Globus pallidus (tissue), 1 donor: ENCODE data around the gene LRRTM4.
"Not testable (repeated sequence)": the region's sequence is repeated elsewhere in the genome, so short reads cannot be mapped to it uniquely, and the experiment has no call there.

Source experiments
- DNase-seq: peaks from one replicate; pipeline ENCODE4 v3.0.0-alpha.2; 2015; ENCODE audit warnings: low spot score

Gene LRRTM4

DNA sequence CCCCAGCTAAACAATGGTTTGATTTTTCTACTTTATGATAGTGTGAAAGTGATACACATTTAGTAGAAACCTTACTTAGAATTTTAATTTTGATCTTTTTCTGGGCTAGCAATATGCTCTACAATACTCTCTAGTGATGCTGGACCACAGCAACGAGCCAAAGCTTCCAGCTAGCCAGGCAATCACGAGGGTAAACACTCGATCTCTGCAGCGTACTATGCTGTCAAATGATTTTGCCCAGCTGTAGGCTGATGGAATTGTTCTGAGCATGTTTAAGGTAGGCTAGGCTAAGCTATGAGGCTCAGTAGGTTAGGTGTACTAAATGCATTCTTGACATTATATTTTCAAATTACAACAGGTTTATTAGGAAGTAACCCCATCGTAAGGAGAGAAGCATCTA, 207.5 kb downstream of the LRRTM4 start:
- peak; percentile 6 for DNase-seq

- DNase-seq, result no peak
Measured at GRCh38 chr2:77310416-77310815, 211.8 kb downstream of the LRRTM4 start.

- no peak for DNase-seq
Measured at GRCh38 chr2:77309725-77310124, 212.5 kb downstream of the LRRTM4 start.

- DNase-seq, result no peak
Measured at GRCh38 chr2:77301441-77301840, 220.7 kb downstream of the LRRTM4 start.

DNA sequence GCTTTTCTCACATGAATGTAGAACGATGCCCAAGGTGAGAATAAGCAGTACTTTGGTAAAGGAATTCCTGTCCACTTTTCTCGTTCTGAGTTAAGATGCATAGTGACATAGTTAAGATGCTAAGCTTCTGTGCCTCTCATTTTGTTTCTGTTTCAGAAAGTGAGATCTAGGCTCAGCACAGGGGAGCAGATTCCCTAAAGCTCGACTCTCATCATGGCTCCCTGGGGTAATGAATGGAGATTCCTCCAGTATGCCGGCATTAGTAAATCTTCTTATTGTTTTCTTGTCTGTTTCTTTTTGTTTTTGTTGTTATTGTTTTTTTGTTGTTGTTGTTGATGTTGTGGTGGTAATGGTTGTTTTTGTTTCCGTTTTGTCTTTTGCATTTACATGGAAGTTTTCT, 225.4 kb downstream of the LRRTM4 start:
- DNase-seq, result no peak

DNA sequence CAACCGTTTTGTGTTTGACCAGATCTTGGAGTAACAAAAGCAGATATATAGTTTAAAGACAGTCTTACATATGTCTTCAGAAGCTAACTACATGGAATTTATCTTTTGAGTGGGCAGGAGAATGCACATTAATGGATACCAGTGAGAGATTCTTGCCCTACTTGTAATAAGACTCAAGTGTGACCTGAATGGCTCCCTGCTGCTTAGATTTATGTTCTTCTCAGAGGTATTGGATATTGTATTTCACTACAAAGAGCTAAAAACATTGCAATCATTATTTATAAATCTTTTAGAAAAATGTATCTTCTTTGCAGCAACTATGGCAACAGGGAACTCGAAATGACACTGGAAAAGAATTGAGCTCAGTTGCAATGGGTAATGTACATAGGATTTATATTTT, 227.7 kb downstream of the LRRTM4 start:
- no peak for DNase-seq

GRCh38 chr2:77284353-77284752, 237.8 kb downstream of the LRRTM4 start:
- DNase-seq, result no peak

DNA sequence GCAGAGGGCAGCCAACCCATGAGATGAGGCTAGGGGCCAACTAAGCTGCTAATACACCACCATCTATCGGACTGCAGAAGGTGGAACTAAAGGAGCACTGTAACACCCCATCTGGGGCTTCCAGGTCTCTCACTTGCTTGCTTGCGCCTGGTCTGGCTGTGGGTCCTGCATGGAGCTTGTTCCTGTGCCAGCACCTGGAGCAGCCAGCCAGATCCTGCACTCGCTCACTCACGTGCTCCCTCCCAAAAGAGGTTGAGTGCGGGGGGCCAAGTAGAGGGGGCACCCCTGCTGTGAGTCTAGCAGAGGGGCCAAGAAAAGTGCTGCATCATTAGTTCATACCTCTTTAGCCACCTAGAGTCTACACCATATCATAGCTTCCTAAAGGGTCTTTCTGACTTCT, 250.9 kb downstream of the LRRTM4 start:
- no peak for DNase-seq

GRCh38 chr2:77270433-77270832, 251.7 kb downstream of the LRRTM4 start:
- DNase-seq, result no peak

- no peak for DNase-seq
Measured at GRCh38 chr2:77268626-77269025, 253.6 kb downstream of the LRRTM4 start.

GRCh38 chr2:77232909-77233425, 289.2 kb downstream of the LRRTM4 start:
- DNase-seq, result no peak

- DNase-seq, result no peak
Measured at GRCh38 chr2:77228391-77228790, 293.8 kb downstream of the LRRTM4 start.

DNA sequence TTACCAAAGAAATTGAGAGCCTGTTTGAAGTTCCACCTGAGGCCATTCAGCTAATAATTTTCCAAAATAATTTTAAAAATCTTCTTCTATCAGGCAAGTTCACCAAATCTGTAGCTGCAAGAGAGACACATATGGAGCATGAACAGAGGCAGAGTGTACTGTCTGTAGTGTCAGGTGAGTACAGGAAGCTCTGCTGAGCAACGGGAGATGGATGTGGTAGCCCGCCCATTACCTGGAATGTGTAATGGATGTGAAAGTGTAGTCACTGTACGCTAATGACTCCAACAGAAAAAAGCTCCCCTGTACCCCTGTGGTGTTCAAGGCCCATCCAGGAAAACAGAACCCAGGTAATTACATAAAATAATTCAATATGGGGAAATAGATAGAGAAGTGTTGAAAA, 311.5 kb downstream of the LRRTM4 start:
- DNase-seq, result no peak

DNA sequence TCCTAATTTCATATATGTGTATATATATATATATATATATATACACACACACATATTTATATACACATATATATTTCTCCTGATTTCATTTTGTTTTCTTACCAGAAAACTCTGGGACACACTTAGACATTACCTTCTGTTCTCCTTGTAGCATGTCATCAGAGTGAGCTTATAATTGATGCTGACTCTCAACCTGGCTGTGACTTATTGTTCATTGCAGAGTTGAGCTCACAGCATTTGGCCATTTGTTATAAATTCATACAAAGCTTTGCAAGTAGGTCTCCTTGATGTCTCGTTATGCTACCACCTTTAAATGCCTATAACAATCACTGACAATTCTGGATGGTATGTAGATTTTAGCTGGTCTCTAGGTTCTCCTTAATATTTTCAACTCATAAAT, 314.8 kb downstream of the LRRTM4 start:
- DNase-seq, result no peak

GRCh38 chr2:77201755-77202154, 320.4 kb downstream of the LRRTM4 start:
- DNase-seq, result no peak

DNA sequence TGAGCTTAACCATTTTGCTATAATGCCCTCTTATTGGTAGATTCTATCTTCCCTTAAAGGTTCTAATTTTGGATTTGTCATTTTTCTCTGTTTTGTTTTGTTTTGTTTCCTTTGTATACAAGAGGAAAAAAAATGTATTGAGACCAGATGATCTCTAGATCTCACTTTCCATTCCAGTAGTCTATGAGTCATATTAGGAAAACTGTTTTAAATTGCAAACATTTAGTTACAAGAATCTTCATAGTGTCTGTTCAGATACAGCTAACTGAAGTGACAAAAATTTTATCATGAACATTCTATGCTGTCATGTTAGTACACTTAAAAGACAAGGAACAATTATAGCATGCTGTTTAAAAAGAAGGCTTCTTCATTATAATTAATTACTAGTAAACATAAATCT, 322.8 kb downstream of the LRRTM4 start:
- no peak for DNase-seq

DNA sequence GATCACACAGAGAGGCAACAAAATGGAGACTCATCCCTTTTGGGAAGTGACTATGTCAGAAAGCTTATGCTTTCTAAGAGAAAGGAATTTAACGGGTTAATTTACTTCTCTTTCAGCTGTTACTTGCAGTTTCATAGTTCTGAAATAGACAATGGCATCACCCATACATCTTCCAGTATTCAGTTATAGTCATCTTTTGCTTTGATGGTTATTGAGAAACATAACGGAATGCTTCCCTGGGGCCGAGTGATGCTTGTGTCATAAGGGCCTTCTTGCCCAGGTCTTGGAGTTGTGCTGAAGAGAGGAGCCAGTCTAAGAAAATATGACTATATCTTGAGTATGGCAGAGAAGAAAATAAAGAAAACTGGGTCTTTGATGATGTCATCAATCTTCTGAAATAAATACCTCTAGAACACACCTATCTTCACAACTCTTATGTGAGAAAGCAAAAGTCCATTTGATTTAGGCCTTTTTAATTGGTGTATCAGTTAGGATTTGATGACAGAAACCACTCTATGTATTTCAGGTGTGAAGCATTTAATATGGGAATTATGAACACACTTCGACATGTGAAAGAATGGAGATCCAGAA, 328.2 kb downstream of the LRRTM4 start:
- no peak for DNase-seq

GRCh38 chr2:77192811-77193289, 329.3 kb downstream of the LRRTM4 start:
- no peak for DNase-seq

DNA sequence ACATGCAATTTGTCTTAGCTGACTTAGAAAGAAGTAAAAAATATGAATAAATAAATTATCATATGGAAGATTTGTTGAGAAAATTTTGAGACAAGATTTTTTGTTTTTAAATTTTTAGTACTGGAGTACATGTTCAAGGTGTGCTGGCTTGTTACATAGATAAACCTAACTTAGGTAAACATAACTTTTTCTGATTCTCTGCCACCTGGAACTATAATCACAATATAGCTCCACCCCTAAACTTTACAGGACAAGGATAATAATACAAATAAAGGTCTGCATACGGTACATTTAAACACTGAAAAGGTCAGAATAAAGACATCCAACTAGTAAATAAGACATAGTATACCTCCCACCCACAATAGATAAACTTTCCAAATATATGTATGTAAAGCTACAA, 330.5 kb downstream of the LRRTM4 start:
- DNase-seq, result no peak

DNA sequence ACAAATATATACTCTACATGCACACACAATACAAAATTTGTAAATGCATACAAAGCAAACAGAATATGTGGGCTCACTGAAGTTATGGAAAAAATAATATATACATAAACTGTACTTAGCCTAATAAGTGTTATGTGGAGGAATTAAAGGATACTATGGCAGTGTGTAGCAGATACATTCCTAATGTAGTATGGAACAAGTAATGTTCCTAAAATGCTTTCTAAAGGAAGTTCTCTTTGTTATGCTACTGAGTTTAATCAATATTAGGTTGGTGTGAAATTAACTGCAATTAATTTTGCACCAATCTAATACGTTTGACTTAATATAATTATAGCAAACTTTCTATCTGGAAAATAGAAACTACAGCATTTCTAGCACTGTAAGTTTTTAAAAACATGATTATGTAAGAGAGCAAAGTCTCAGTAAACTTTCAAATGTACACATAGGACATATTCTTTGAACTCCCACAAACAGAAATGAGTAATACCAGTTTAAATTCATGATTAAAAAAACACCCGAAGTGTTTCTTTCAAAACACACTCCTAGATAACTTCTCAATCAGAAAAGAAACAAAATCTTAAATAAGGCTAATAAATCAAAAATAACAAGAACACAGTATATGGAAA, 331.3 kb downstream of the LRRTM4 start:
- no peak for DNase-seq

GRCh38 chr2:77185052-77185451, 337.1 kb downstream of the LRRTM4 start:
- DNase-seq, result no peak

DNA sequence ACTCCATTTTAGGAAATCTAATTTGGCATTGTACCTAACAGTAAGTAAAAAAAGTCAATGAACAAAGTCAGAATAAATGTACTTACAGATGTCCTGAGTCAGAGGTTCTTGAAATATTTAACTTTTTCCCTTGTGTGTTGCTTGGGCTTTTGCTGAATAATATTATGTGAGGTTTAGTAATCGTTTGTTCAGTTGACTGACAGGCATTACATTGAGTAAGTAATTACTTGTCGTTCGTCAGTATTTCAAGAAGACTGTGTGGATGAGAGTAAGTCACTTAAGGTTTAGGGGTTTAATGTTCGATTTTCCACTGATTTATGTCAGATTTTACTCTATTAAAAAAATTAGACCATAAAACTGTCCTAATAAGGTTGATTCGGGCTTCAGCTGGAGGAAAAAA, 342.9 kb downstream of the LRRTM4 start:
- no peak for DNase-seq

- DNase-seq, result not testable (repeated sequence)
Measured at GRCh38 chr2:77175266-77175780, 346.9 kb downstream of the LRRTM4 start.

GRCh38 chr2:77169426-77169825, 352.8 kb downstream of the LRRTM4 start:
- DNase-seq, result no peak
